ENCODE results near the gene KLHL29.

DNA sequence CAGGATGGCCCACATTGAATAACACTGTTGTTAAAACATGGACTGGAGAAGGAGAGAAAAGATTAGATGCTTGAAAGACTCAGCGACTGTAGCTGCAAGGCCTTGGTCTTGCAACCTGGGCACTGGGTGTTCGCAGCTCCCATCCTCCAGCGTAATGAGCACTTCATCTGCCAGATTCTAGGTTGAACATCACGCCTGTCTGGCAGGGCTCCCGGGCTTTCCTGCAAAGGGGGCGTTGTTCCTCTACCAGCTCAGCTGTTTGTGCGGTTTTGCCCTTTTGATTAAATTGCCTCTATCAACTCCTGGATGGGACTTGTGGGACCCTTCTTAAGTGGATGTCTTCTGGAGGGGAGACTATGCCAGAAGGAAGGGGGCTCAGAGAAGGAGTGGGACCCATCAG is 215.4 kb downstream of the KLHL29 start:
- TF ChIP-seq GATA2 (CRISPR knock-in tag; IDR thresholded peaks at IDR 0.05) (no peak), RFX5 (IDR thresholded peaks at IDR 0.05; ENCODE audit: low read length) (no peak), POLR2AphosphoS5 (IDR thresholded peaks at IDR 0.05; ENCODE audit: low read depth, low read length) (no peak), CTCF (IDR thresholded peaks at IDR 0.05) (no peak), ZBTB33 (IDR thresholded peaks at IDR 0.05; ENCODE audit: borderline replicate concordance, low read depth) (no peak), CHD2 (IDR thresholded peaks at IDR 0.05; ENCODE audit: low read length, partially characterized antibody) (no peak), RAD21 (IDR thresholded peaks at IDR 0.05; ENCODE audit: low read length) (no peak), FOXM1 (IDR thresholded peaks at IDR 0.05; ENCODE audit: low read depth) (no peak), YY1 (IDR thresholded peaks at IDR 0.05; ENCODE audit: low read depth) (no peak), EP300 (IDR thresholded peaks at IDR 0.05; ENCODE audit: borderline replicate concordance in 1 of 2, low read depth in 1 of 2, low read length in 1 of 2) (no peak)
- TF ChIP-seq, protein P1, sequence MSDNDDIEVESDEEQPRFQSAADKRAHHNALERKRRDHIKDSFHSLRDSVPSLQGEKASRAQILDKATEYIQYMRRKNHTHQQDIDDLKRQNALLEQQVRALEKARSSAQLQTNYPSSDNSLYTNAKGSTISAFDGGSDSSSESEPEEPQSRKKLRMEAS (IDR thresholded peaks at IDR 0.05; ENCODE audit: low read depth): no peak
- TF ChIP-seq, protein P2, sequence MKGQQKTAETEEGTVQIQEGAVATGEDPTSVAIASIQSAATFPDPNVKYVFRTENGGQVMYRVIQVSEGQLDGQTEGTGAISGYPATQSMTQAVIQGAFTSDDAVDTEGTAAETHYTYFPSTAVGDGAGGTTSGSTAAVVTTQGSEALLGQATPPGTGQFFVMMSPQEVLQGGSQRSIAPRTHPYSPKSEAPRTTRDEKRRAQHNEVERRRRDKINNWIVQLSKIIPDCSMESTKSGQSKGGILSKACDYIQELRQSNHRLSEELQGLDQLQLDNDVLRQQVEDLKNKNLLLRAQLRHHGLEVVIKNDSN (IDR thresholded peaks at IDR 0.05; ENCODE audit: borderline replicate concordance, low read depth): no peak

All from SK-N-SH (cell line).